Fibroblast of skin of right quadriceps (primary cell): Measurements from ENCODE around the gene BUB1.
"Not testable (repeated sequence)": the region's sequence is repeated elsewhere in the genome, so short reads cannot be mapped to it uniquely, and the experiment has no call there.

Experiments
- DNase-seq: peaks from one replicate; pipeline ENCODE4 v3.0.0-alpha.2; 2013

BUB1 gene

GRCh38 chr2:110690083-110690965, 12.5 kb upstream of the BUB1 start:
- DNase-seq, result no peak

- no peak for DNase-seq
These were observed 10.8 kb upstream of the BUB1 start for GRCh38 chr2:110688594-110689091.

GRCh38 chr2:110687775-110688484, 10.1 kb upstream of the BUB1 start:
- not testable (repeated sequence) for DNase-seq

- no peak for DNase-seq
These were observed 5.0 kb upstream of the BUB1 start for GRCh38 chr2:110682872-110683271.

GRCh38 chr2:110682267-110682666, 4.4 kb upstream of the BUB1 start:
- no peak for DNase-seq

- DNase-seq, result no peak
These were observed 2.8 kb upstream of the BUB1 start for GRCh38 chr2:110680709-110681108.

GRCh38 chr2:110679865-110680264, 2.0 kb upstream of the BUB1 start:
- no peak for DNase-seq

GRCh38 chr2:110679337-110679707, 1.5 kb upstream of the BUB1 start:
- DNase-seq, result no peak

- DNase-seq, result peak; percentile 15
These were observed 834 bp upstream of the BUB1 start for GRCh38 chr2:110678457-110679336.

- no peak for DNase-seq
These were observed 783 bp downstream of the BUB1 start for GRCh38 chr2:110677080-110677479.

GRCh38 chr2:110675679-110676078, 2.2 kb downstream of the BUB1 start:
- no peak for DNase-seq

GRCh38 chr2:110674620-110675555, 3.0 kb downstream of the BUB1 start:
- DNase-seq, result peak; percentile 16

GRCh38 chr2:110673201-110673600, 4.7 kb downstream of the BUB1 start:
- DNase-seq, result no peak

GRCh38 chr2:110670826-110671225, 7.0 kb downstream of the BUB1 start:
- DNase-seq, result no peak

- no peak for DNase-seq
These were observed 8.8 kb downstream of the BUB1 start for GRCh38 chr2:110669079-110669478.

- DNase-seq, result no peak
These were observed 10.8 kb downstream of the BUB1 start for GRCh38 chr2:110667071-110667470.

GRCh38 chr2:110664135-110664534, 13.7 kb downstream of the BUB1 start:
- DNase-seq, result no peak

- DNase-seq, result no peak
These were observed 15.3 kb downstream of the BUB1 start for GRCh38 chr2:110662560-110662959.

GRCh38 chr2:110660558-110660957, 17.3 kb downstream of the BUB1 start:
- DNase-seq, result no peak

GRCh38 chr2:110659248-110659647, 18.6 kb downstream of the BUB1 start:
- peak; percentile 14 for DNase-seq

- no peak for DNase-seq
These were observed 20.0 kb downstream of the BUB1 start for GRCh38 chr2:110657724-110658305.
